Right ventricle myocardium superior (tissue), 1 donor: ENCODE results near the gene MGAT5. TPM values are rescaled to one million over a fixed set of nuclear protein-coding genes. Genes with fewer than 3 reads are reported as not detected.
"Not testable (repeated sequence)": the region's sequence is repeated elsewhere in the genome, so short reads cannot be mapped to it uniquely, and the experiment has no call there.

ENCODE experiments used
- ATAC-seq: fragments of 200-7000 bp; cut with Tn5 transposase; one replicate; pipeline ENCODE4 v1.9.1; 2020; ENCODE audit warnings: mild to moderate bottlenecking; ENCODE audit not compliant: poor library complexity
- DNase-seq: peaks from one replicate; pipeline ENCODE4 v3.0.0-alpha.2; 2020
- intact Hi-C: fragments of 100-400 bp; cut with DNase I; formaldehyde crosslinking; loops from one replicate; pipeline ENCODE4 v1.11.2; 2022
- total RNA-seq: library from RNA; stranded (reverse); fragmentation: NEBNext Ultra II Directional; extraction: Animal tissue kit (Norgen Biotek cat#: 25700); gene quantifications from one replicate; pipeline ENCODE4 v1.2.1, GENCODE V29; 2021
- donor health status: DM: no; HTN: yes; CAD: no; lungs with severe emphysema.

Gene MGAT5
- total RNA-seq, 1 donor from 2014 or later = 82.8 TPM

DNA sequence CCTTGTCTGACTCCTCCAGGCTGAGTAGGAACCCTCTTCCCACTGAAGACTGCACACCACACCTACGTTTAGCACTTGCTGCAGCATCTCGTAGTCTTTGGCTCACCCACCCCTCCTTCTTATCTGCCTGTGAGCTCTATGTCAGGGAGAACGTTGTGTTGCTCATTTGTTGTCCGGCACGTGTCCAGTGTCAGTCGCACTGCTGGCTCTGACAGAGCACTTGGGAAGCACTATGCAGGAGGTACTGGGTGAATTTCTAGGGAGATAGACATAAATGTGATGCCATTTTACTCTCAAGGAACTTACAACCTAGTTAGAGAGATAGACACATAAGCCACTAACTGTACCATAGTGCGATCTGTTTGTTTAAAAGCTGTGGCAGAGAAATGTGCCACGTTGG lies 223.1 kb downstream of the MGAT5 start:
- intact Hi-C loops, DNase-seq, ATAC-seq: not testable (repeated sequence)

DNA sequence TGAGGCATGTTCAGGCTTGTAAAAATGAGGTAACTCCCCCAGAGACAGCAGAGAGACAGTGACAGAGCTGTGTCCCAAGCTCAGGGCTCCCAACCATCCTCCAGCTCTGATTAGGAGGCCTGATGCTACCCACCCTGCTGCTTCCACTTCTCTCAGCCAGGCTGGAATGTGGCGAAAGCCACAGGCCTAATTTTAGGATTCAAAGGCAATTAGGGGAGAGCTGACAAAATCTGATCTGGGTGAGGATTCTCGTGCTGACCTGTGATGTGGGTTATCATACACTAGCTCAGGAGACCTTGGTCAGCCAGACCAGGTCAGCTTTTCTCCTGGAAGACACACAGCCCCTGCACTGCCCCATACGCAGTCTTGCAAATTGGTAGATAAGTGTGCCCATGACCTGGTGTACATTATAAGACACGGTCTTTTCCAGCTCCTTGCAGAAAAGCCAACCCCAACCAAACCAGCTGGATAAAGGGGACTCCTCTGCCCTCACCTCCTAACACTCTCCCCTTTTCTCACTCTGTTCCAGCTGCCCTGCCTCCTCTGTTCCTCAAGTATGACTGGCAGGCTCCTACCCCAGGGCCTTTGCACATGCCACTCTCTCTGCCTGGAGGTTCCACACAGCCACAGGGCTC lies 225.9 kb downstream of the MGAT5 start:
- no peak for DNase-seq
- intact Hi-C loops = no loop called here
- ATAC-seq = no peak

DNA sequence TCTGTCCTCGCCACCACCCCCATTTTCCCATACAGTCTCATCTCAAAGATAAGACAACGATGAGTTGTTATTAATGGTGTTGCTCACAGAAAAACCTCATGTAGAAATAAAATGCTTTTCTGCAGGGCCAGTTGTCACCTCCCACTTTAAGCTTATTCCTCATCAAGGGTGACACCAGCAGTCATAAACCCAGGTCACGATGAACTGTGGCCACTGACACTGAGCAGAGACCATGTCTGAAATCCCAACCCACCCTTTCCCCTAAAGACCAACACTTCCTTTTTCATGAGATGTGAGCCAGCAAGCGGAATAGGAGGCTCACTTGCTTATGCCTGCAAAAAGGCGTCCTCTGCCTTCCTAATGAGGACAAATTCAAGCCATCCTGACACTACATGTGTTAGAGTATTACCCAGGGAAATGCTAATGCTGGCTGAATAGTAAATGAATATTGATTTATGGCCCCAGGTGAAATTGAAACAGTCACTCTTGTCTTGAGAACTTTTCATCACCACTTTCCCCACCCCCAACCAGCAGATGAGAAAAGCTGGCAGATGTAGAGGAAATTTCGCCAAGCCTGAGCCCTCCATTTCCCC lies 228.4 kb downstream of the MGAT5 start:
- intact Hi-C loops = no loop called here
- ATAC-seq = no peak
- no peak for DNase-seq

DNA sequence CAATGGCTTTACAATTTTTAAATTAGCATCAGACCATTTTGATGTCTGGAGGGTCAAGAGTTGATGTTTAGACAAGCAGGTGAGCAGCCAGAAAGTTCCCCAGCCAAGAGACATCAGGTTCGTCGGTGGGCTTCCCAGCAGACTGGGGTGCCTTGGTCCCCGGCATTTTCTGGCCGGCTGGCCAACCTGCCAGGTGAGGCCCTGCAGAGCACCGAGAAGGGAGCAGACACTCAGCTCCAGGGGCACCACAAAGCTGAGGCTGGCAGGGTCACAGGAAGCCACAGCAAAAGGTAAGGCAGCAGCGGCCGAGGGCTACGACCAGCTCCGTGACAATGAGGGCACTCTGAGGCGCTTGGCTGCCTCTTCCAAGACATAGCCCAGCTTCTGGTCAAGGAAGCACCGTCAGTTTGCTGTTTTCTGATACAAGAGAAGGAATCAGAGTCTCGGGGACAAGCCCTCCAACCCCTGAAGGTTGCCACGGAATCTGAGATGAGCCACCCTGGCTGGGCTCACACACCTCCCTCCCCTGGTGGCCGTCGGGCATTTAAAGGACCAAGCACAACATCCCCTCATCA lies 229.0 kb downstream of the MGAT5 start:
- ATAC-seq (no peak), DNase-seq (no peak)
- intact Hi-C loops = no loop called here

DNA sequence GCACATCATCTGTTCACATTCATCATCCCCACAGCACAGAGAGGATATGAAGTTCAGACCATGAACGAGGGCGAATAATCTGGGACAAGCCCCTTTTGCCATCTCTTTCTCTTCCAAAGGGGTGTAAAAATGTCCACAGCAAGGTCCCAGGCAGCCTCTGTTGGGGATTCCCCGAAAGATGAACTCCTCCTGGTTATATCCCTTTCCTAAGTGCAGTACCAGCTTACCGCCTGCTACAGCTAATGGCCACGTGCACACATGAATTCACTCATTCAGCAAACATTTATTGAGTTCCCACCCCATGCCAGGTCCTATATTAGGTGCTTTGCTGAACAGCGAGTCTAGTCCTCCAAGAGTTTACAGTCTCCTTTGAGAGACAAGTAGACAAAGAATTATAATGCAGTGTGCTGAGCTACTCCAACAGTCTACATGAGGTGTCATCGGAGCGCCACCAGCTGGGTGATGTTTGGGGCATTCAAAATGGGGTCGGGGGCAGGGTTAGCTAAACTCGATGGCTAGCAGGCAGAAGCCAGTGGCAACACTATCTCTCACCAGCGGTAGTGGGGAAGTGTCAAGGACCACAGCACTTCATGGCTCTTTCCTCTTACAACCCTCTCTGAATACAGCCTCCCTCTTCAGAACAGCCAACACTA lies 236.0 kb downstream of the MGAT5 start:
- intact Hi-C loops = no loop called here
- DNase-seq = no peak
- no peak for ATAC-seq

DNA sequence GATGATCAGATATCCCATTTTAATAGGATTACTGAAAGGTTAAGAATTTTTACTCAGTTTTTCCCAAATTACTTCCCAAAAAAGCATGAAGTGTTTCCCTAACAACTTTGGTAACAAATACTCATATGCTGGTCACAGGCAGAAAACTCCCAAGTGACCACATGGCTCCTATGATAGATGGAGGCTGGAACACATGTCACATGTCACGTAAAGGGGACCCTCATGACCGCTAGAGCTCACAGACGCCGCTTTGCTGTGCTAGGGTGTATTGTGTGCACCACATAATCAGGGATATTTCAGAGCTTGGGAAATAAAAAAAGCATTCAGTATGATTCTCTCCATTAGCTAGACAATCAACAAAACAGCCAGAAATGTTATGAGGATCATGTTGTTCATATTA lies 236.7 kb downstream of the MGAT5 start:
- no peak for DNase-seq
- no peak for ATAC-seq
- intact Hi-C loops = no loop called here

DNA sequence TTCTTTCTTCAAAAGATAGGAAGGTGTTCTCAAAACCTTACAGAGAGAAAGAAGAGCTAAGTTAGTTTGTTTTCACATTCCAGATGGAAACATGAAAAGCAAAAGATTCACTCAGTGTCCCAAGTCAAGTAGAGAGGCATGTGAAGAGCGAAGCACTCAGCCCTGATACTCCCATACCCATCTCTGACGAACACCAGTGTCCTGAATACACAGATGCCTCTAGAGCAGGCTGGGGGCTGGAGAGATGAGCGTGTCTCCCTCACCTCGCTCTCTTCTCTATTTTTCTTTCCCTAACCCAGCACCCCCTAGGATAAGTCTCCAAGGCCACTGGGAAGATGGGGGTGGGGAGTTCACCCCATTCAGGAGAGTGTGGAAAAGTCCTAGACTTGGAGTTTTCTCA lies 237.2 kb downstream of the MGAT5 start:
- no peak for DNase-seq
- no peak for ATAC-seq
- intact Hi-C loops = no loop called here

DNA sequence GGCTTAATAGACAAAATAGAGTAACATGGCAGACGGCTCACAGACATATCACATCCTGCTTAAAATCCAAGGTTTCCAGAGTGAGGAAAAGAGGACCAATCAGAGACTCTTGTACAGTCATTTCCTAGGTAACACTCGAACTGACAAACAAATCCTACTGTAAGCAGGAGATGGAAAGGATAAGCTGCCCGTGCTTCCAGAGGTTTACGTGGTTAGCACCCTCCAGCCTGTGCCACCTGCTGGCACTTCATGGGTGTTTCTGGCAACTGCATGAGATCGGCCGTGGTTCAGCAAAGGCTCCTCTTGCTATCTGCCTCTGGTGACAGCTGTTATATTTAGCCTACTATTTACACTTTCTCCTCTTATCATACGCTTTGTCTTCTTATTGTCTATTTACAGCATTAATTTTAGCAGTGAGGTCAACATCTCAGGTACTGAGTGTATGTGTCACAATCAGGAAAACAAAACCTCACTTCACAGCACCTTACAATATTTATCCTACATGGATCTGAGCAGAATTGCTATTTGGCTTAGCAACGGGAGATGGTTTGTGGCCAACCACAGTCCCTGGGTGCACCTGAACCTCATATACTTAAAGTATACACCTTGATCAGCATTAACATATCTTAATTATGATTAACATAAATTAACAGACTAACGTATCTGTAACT lies 238.0 kb downstream of the MGAT5 start:
- DNase-seq = no peak
- intact Hi-C loops = no loop called here
- peak; percentile 79 for ATAC-seq

DNA sequence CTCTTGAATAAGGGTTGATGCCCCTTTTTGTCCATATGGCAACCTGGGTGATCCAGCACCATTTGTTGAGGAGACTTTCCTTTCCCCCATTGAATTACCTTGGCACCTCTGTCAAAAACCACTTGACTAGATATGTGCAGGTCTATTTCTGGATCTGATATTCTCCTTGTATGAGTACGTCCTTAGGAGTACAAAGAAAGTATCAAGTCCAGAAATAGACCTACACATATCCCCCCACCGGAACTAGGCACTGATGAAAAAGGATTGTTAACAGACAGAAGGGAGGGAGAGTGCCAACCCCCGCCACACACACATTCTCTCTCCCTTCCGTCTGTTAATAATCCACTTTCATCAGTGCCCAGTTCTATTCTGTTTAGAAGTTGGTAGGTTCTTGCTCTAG lies 239.9 kb downstream of the MGAT5 start:
- ATAC-seq = peak; percentile 74
- no peak for DNase-seq
- intact Hi-C loops = no loop called here

DNA sequence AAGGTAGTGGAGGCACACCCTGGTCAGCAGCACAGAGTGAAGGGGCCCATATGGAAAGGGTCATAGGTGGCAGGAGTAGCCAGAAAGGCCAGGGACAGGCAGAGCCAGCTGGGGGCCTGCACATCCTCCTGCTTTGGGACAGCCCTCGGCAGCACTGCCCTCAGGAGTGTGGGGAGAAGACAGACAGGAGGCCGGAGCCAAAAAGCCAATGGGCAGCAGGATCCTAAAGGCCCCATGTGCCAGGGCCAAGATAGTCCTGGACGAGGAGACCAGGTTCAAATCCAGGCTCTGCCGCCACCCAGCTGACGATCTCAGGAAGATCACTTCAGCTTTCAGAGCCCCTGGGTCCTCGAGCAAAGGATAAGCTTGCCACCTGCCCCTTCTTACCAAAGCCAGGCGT lies 244.8 kb downstream of the MGAT5 start:
- intact Hi-C loops = no loop called here
- ATAC-seq (no peak), DNase-seq (no peak)

DNA sequence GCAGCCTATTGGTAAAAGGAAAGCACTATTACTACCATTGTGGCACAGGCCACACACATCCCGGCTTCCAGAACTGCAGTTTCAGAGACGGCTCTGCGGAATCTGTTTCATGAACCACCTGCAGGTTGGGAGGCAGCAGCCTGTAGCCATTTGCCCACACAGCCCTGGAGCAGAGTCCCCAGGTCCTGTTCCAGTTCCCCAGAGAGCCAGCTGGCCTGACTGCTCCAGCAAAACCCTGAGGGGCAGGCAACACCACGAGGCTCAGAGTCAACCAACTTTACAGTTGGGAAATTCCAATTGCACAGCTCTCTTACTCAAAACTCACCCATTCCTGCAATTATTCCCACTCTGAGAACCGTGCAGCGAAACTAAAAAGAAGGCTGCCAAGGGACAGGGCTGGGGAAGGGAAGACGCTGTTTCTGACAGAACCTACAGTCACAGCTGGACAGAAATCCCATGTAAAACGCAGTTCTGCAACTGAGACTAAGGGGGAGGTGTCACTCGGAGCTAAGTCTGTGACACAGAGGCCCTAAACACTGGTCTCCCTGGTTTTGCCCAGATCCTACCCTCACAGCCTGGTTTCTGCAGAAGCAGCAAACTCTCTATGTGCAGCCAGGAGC lies 245.5 kb downstream of the MGAT5 start:
- no peak for DNase-seq
- ATAC-seq = no peak
- intact Hi-C loops = no loop called here

DNA sequence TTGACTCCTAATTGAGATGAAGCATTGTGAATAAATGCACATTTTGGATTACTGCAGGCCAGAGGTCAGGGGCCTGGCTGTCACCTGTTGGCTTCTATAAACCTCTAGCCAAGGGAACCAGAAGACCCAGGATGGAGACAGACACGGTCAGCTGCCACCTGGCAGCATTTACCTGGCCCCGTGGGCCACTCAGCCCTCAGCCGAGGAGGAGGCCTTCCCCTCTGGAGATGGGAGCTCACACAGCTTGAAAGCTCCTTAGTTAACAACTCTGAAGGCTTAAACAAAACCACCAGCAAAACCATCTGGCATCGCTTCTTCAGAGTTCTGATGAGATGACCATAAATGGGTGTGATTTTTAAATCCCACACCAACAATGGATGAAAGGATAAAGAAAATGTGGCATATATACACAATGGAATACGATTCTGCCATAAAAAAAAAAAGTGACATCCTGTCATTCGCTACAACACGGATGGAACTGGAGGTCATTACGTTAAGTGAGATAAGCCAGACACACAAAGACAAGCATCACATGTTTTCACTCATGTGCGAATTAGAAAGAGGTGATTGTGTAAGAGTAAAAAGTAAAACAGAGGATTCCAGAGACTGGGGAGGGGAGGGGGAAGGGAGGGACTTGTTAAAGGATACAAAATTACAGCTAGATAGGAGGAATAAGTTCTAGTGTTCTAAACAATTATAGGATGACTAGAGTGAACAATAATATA lies 246.5 kb downstream of the MGAT5 start:
- DNase-seq = no peak
- intact Hi-C loops = no loop called here
- no peak for ATAC-seq

DNA sequence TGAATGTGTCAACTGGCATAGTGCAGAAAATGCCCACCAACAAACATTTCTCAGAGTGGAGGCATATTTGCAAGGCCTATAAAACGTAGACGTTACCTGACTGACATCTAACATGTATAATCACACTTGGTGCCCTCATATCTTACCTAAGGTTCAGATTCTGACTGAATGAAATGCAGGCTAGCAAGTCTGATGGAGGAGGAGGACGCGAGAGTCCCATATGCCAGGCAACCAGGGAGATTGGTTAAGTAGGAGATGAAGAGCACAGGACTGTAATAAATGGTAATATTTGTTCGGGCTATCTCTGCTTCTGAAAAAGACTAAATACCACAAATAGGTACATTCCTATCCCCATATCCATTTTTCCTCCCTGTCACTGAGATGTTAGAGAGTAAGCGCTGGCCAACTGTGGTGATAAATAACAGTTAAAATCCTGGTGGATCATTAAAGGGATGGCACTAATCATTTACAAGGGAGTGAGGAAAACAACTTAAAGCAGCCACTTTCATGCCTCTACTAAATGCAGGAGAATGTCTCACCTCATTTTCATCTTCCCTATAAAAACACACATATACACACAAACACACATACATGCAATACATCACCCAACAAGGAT lies 247.7 kb downstream of the MGAT5 start:
- intact Hi-C loops = no loop called here
- no peak for DNase-seq
- no peak for ATAC-seq

DNA sequence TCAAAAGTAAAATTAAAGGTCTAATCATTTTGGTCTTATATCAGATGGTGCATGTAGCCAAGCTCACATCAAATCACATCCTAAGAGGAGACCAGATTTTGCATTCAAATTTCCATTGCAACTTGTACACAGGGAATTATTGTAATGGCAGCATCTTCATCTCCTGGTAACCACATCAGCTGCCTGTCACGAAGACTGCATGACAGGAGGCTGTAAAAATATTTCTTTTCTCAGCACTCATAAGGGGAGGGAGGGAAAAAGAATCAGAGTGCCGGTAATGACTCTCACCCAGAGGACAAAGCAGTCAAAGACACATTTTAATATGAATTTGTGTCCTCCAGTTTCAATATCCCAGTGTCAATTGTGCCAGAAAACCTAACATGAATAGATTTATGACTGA lies 248.2 kb downstream of the MGAT5 start:
- DNase-seq = no peak
- intact Hi-C loops = no loop called here

More for the DNA sequence above, 248.2 kb downstream of the MGAT5 start:
- no peak for ATAC-seq
